Body of pancreas (tissue), 4 donors: ENCODE data around the gene CAMTA1.

Experiments
- CTCF ChIP-seq, 7 experiments: fragments of 450-650 bp in 4 of 7; fragments of 200-600 bp in 3 of 7; sonication (generic) in 3 of 7; IDR thresholded peaks; one replicate each; pipeline ENCODE4 v1.5.1; 2016 to 2019; ENCODE audit warnings: antibody characterized with exemption in 7 of 7
- POLR2A ChIP-seq, 3 donors: fragments of 450-650 bp; IDR thresholded peaks; one replicate each; pipeline ENCODE4 v1.6.1; 2016; ENCODE audit warnings: antibody characterized with exemption in 3 of 3, mild to moderate bottlenecking in 2 of 3

GRCh38 chr1:7227654-7228053 lies 442.4 kb downstream of the CAMTA1 start:
- TF ChIP-seq CTCF (IDR thresholded peaks at IDR 0.05) (no peak), POLR2A (IDR thresholded peaks at IDR 0.05) (no peak)
